GM03348 (cell line): ENCODE data around the gene CUL4B.
"Not testable (repeated sequence)": the region's sequence is repeated elsewhere in the genome, so short reads cannot be mapped to it uniquely, and the experiment has no call there.

Experiments used
- DNase-seq: peaks from one replicate; pipeline ENCODE4 v3.0.0; 2012; ENCODE audit warnings: low spot score

CUL4B gene

GRCh38 chrX:120522820-120523219 lies 37.9 kb downstream of the CUL4B start:
- no peak for DNase-seq

DNA sequence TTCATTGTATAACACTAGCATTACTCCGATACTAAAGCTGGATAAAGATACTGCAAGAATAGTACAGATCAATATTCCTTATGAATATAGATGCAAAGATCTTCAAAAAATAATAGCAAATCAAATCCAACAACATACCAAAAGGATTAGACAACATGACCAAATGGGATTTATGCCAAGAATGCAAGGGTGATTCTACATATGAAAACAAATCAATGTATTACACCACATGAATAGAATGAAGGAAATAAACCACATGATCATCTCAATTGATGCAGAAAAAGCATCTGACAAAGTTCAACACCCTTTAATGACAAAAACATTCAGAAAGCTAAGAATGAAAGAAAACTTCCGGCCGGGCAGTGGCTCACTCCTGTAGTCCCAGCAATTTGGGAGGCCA lies 42.8 kb downstream of the CUL4B start:
- DNase-seq = no peak

- DNase-seq = peak; percentile 4
Measured at GRCh38 chrX:120514236-120514635, 46.5 kb downstream of the CUL4B start.

GRCh38 chrX:120512627-120513026 lies 48.1 kb downstream of the CUL4B start:
- no peak for DNase-seq

DNA sequence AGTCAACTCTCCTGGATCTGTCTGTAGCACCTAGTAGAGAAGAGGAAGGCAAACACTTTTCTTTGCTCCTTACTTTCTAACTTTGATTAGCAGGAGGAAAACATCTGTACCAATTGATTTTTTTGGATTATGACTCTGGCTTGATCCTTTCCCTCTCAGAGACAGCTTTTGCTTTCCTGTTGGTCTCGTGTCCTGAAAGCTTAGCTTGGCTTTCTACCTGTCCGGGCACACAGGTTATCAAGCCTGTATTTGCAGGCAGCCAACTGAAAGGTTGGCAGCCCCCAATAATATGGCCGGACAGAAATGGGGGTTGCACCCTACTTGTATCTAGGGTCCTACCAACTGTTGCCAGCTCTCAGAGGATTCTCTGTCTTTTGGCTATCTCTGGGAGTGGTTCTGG lies 48.5 kb downstream of the CUL4B start:
- no peak for DNase-seq

DNA sequence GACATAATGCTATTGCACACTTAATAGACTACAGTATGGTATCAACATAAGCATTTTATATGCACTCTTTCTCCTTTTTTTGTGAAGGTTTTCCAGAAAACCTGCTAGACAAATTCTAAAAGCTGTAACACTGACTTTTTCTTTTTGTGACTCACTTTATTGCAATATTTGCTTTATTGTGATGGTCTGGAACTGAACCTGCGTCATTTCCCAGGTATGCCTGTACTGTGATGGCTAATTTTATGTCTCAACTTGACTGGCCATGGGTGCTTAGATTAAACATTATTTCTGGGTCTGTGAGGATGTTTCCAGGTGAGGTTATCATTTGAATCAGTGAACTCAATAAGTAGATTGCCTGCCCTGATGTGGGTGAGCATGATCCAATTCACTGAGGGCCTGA lies 56.2 kb downstream of the CUL4B start:
- no peak for DNase-seq

DNA sequence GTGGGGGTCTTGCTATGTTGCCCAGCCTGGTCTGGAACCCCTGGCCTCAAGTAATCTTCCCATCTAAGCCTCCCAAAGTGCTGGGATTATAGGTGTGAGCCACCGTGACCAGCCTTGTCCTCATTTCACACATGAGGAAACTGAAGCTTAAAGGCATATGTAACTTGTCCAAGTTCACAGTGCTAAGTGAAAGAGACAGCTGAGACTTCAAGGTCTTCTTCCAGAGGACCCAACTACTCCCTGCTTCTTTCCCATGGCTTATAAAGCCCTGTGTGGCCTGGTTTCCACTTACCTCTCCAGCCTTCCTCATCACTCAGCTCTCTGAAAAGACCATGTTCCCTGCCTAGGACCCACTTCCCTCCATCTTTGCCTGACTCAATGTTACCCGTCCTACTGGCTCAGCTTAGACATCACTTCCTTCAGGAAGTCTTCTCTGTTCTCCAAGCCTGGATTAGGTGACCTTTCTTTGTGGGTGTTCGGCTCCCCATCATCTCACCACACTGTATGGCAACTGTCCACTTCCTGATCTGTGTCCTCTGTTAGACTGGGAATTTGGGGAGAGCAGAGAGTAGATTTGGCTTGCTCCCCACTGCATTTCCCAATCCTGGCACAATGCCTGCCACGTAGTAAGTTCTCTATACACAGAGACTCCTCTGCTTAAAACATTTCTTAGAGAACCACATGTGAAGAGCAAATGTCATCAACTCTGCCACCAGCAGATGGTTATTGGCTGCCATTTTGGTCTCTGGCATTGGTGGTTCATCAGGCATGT lies 61.3 kb downstream of the CUL4B start:
- DNase-seq = no peak

GRCh38 chrX:120490119-120490518 lies 70.6 kb downstream of the CUL4B start:
- DNase-seq = not testable (repeated sequence)

DNA sequence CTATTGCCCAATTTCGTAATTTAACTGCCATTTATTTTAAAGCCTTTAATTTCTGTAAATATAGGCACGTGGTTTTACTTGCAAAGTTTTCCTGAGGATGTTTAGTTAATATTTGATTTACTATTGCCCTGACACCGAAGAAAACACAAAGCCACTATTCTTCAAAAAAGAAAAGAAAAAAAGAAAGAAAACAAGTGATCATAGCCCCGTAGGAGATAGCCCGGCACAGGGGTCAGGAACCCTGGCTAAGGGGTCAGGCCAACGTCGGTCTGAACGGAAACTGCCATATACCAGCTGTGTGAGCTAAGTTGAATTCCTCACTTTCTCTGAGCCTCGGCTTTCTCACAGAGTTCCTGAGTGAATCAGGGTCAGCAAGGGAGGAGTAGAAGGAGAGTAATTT lies 74.0 kb downstream of the CUL4B start:
- no peak for DNase-seq

DNA sequence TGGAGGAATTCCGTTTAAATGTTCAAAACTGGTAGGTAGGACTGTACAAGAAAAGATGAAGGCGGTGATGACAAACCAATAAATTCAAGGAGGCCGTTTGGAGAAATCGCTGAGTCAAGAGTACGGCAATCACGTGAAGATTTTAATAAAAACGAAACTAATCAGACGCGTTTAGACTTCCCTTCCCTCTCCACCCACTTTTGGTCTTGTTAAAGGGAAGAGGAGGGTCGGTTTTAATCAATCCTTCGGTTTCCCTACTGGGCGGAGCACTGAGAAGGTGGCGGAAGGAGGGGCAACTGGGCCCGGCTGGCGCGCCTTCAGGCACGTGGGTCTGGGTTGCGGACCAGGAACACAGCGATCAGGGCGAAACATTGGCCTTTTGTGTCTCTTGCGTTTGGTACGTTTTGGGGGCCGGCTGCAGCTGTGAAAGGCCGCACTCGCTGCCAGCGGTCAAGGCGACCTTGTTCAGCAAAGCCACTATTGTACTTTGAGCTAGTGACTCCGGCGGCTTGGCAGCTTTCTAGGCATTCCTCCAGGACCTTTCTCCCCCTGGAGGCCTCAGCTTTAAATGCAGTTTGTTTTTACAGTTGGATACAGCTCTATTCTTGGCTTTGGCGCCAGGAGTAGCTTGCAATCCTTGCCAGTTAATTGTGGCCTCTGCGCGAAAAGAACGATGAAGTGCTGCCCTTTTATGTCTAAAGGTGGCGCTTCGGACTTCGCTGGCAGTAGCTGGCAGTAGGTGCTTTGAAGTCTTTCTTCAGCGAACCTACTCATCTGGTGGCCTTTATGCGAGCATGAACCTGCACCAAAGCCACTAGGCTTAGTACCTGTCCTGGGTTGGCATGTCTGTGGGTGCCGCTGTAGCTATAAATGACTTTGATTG lies 74.9 kb downstream of the CUL4B start:
- DNase-seq = peak; percentile 64

DNA sequence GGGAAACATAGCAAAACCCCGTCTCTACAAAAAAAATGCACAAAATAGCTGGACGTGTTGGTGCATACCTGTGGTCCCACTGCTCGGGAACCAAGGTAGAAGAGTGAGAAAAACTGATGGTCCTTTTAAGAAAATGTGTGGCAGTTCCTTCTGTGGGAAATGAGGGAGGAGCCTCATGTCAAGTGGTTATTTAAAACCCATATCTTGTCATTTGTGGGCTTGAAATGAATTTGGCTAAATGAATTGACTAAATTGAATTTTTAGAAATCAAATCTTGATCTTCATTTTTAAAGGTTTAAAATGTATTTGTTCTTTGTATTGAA lies 75.5 kb downstream of the CUL4B start:
- DNase-seq = no peak

DNA sequence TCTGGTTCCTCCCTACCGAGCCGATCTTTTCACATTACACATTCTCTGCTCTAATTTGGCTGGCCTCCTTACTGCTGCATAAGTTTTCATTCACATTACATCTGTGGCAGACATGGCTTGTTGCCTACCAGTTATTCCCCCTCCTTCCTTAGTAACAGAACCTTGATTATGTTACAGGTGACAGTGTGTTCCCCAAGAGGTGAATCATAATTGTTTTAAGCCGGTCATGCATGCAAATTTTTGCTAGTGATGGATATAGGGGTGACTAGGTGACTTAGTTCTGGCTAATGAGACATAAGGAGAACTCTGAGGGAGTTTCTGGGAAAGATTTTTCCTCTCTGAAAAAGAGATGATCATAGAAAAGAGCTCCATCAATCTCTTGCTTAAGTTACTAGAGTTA lies 83.3 kb downstream of the CUL4B start:
- no peak for DNase-seq

GRCh38 chrX:120476714-120477113 lies 84.0 kb downstream of the CUL4B start:
- DNase-seq = no peak

DNA sequence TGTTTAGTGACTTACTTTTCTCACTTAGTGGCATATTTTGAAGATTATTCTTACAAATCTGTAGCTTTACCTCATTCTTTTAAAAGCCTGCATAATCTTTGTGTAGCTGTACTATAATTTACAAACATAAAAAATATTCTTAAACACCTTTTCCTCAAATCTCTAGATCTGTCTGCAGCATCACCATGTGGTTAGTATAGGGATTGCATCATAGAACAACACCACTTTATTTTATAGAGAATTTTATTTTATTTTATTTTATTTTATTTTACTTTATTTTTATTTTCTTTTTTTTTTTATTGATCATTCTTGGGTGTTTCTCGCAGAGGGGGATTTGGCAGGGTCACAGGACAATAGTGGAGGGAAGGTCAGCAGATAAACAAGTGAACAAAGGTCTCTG lies 85.3 kb downstream of the CUL4B start:
- DNase-seq = peak; percentile 37
